HepG2 (cell line): ENCODE data around the gene ITGA6. TPM values are rescaled to one million over a fixed set of nuclear protein-coding genes. Genes with fewer than 3 reads are reported as not detected.

Experiments
- CC2D1A ChIP-seq: sonication (generic); formaldehyde crosslinking; IDR thresholded peaks from 2 replicates; pipeline ENCODE4 v1.8.1; 2023; ENCODE audit warnings: mild to moderate bottlenecking, missing genetic modification reagents
- CEBPG ChIP-seq: IDR thresholded peaks from 2 replicates; pipeline ENCODE4 v1.6.1; 2016
- CHD4 ChIP-seq: fragments of 200-600 bp; sonication (generic); IDR thresholded peaks from 2 replicates; pipeline ENCODE4 v1.7.0; 2017; ENCODE audit warnings: mild to moderate bottlenecking, low read length, borderline replicate concordance
- HNRNPUL1 ChIP-seq: fragments of 200-400 bp; formaldehyde crosslinking; IDR thresholded peaks from 2 replicates; pipeline ENCODE4 v1.6.1; 2017; ENCODE audit warnings: low read depth, mild to moderate bottlenecking, low read length, moderate library complexity
- KLF15 ChIP-seq: sonication (generic); formaldehyde crosslinking; IDR thresholded peaks from 2 replicates; pipeline ENCODE4 v1.8.1; 2023; ENCODE audit warnings: borderline replicate concordance, mild to moderate bottlenecking, inconsistent platforms, missing genetic modification reagents, mixed read lengths
- MIER2 ChIP-seq: IDR thresholded peaks from 2 replicates; pipeline ENCODE4 v1.6.1; 2016; ENCODE audit warnings: missing biosample characterization, missing genetic modification reagents
- PHF21A ChIP-seq: sonication (generic); formaldehyde crosslinking; IDR thresholded peaks from 2 replicates; pipeline ENCODE4 v1.5.0; 2020; ENCODE audit warnings: mild to moderate bottlenecking, missing genetic modification reagents
- TARDBP ChIP-seq: sonication (generic); formaldehyde crosslinking; IDR thresholded peaks from 2 replicates; pipeline ENCODE4 v1.8.0; 2022; ENCODE audit warnings: mild to moderate bottlenecking, missing genetic modification reagents
- TBX2 ChIP-seq: sonication (generic); formaldehyde crosslinking; IDR thresholded peaks from 2 replicates; pipeline ENCODE4 v1.5.0; 2020; ENCODE audit warnings: missing genetic modification reagents, mild to moderate bottlenecking, borderline replicate concordance
- THYN1 ChIP-seq: sonication (generic); formaldehyde crosslinking; IDR thresholded peaks from 2 replicates; pipeline ENCODE4 v1.8.1; 2023; ENCODE audit warnings: low read depth, mild to moderate bottlenecking, moderate library complexity, missing genetic modification reagents, borderline replicate concordance
- ZFP41 ChIP-seq: sonication (generic); formaldehyde crosslinking; IDR thresholded peaks from 2 replicates; pipeline ENCODE4 v1.4.0; 2020; ENCODE audit warnings: mild to moderate bottlenecking, missing genetic modification reagents, borderline replicate concordance
- ZMYM3 ChIP-seq: sonication (generic); formaldehyde crosslinking; IDR thresholded peaks from 2 replicates; pipeline ENCODE4 v1.5.1; 2020; ENCODE audit warnings: mild to moderate bottlenecking, missing genetic modification reagents
- ZNF253 ChIP-seq: sonication (generic); formaldehyde crosslinking; IDR thresholded peaks from 2 replicates; pipeline ENCODE4 v1.8.0; 2022; ENCODE audit warnings: mild to moderate bottlenecking, missing genetic modification reagents, borderline replicate concordance
- ZNF260 ChIP-seq: sonication (generic); formaldehyde crosslinking; IDR thresholded peaks from 2 replicates; pipeline ENCODE4 v1.4.0; 2020; ENCODE audit warnings: missing genetic modification reagents, low read depth, mild to moderate bottlenecking, borderline replicate concordance
- ZNF33A ChIP-seq: sonication (generic); formaldehyde crosslinking; IDR thresholded peaks from 2 replicates; pipeline ENCODE4 v1.5.1; 2020; ENCODE audit warnings: missing genetic modification reagents, mild to moderate bottlenecking, moderate library complexity, borderline replicate concordance
- ZNF660 ChIP-seq: sonication (generic); formaldehyde crosslinking; IDR thresholded peaks from 2 replicates; pipeline ENCODE4 v1.5.1; 2020; ENCODE audit warnings: mild to moderate bottlenecking, low read depth, missing genetic modification reagents, borderline replicate concordance
- ZSCAN9 ChIP-seq: IDR thresholded peaks from 2 replicates; pipeline ENCODE4 v1.6.1; 2016; ENCODE audit warnings: borderline replicate concordance
- polyA plus RNA-seq, 8 experiments: library from polyadenylated mRNA; depleted of rRNA in 3 of 8; stranded (reverse) in 7 of 8; unstranded in 1 of 8; fragments of >200 nt; fragmentation: Illumina TruSeq in 4 of 8; extraction: Trizol in 4 of 8; gene quantifications; 2 replicates each; pipeline versions ENCODE4 v1.2.1 to v1.2.3, GENCODE V29; 2011 to 2016; ENCODE audit warnings: low read depth in 4 of 8, missing spikeins in 1 of 8, mixed read lengths in 1 of 8; ENCODE audit not compliant: insufficient read depth in 1 of 8
- total RNA-seq, 5 experiments: library from RNA; depleted of rRNA; stranded (reverse); fragments of >200 nt; fragmentation: Illumina TruSeq; extraction: Trizol; gene quantifications; 2 replicates each; pipeline ENCODE4 v1.2.3, GENCODE V29; 2016; ENCODE audit warnings: low read depth in 1 of 5
- TF ChIP-seq, protein P1 (sequence below): IDR thresholded peaks from 2 replicates; pipeline ENCODE4 v1.6.1; 2016
- TF ChIP-seq, protein P2 (sequence below): sonication (generic); formaldehyde crosslinking; IDR thresholded peaks from 2 replicates; pipeline ENCODE4 v1.4.0; 2020; ENCODE audit warnings: low read depth, mild to moderate bottlenecking, missing genetic modification reagents
- TF ChIP-seq, protein P3 (sequence below): sonication (generic); formaldehyde crosslinking; IDR thresholded peaks from 2 replicates; pipeline ENCODE4 v1.4.0; 2020; ENCODE audit warnings: mild to moderate bottlenecking, missing genetic modification reagents
- TF ChIP-seq, protein P4 (sequence below): sonication (generic); formaldehyde crosslinking; IDR thresholded peaks from 2 replicates; pipeline ENCODE4 v1.8.0; 2022; ENCODE audit warnings: mild to moderate bottlenecking, missing genetic modification reagents, moderate library complexity
- TF ChIP-seq, protein P5 (sequence below): sonication (generic); formaldehyde crosslinking; IDR thresholded peaks from 2 replicates; pipeline ENCODE4 v1.5.1; 2020; ENCODE audit warnings: missing genetic modification reagents, mild to moderate bottlenecking, borderline replicate concordance

ITGA6 gene
- total and polyA plus RNA-seq, 2 of the 13 experiments (the other 11 are each of a cell fraction or from before 2014, with no cell fraction given): 24.0 to 92.5 TPM

DNA sequence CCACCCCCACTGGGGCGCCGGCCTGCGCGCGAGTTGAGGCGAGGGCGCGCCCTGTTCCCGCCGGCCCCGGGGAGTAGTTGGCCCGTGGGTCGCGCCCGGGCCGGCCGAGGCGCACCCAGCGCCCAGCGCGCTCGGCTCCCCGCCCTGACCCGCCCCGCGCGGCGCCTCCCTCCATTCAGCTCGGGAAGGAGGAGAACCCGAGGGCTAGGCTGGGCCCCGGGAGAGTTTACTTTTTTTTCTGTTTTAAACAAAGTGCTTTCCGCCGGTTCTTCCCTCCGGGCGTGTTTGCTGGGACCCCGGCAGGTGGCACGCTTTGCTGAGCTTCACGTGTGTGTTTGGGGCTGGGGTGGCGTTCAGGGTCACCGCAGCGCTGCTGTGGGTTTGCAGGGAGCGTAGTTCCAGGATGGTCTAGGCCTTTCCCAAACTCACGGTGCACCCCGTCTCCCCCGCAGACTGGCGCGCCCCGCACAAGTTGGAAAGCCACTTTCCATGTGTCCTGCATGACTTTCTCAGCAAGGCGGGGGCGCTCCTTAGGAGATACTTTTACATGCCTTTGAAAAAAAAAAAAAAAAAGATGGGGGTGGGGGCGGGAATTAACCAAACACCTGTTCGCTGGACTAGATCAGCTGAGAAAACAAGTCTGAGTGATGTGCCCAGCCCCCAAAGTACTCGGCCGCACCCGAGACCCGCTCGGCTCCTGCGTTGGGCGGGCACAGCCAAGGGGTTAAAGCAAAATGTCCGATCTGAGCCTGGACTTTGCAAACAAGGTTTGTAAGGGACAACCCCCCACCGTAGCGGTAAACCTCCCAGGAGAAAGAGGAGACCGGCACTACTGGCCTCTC, 825 bp downstream of the ITGA6 start (continued):
- TF ChIP-seq THYN1 (CRISPR knock-in tag) (no peak), ZFP41 (CRISPR knock-in tag) (no peak), CHD4 (no peak; the same call in none of the 2 replicates), PHF21A (CRISPR knock-in tag) (peak; percentile 85), HNRNPUL1 (no peak), KLF15 (CRISPR knock-in tag) (peak; percentile 79), MIER2 (CRISPR knock-in tag) (no peak), ZNF33A (CRISPR knock-in tag) (no peak), CC2D1A (CRISPR knock-in tag) (no peak), TARDBP (CRISPR knock-in tag) (no peak; the same call in 1 of the 2 replicates), ZMYM3 (CRISPR knock-in tag) (0 out of 2 replicates have a peak, but pooled peaks have one; percentile 26), TBX2 (no peak; the same call in 1 of the 2 replicates), CEBPG (CRISPR knock-in tag) (no peak), ZNF253 (CRISPR knock-in tag) (no peak), ZNF660 (CRISPR knock-in tag) (no peak), ZNF260 (CRISPR knock-in tag) (no peak), ZSCAN9 (CRISPR knock-in tag) (no peak; the same call in 1 of the 2 replicates)
- TF ChIP-seq, protein P1, sequence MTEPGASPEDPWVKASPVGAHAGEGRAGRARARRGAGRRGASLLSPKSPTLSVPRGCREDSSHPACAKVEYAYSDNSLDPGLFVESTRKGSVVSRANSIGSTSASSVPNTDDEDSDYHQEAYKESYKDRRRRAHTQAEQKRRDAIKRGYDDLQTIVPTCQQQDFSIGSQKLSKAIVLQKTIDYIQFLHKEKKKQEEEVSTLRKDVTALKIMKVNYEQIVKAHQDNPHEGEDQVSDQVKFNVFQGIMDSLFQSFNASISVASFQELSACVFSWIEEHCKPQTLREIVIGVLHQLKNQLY (CRISPR knock-in tag): no peak
- TF ChIP-seq, protein P2, sequence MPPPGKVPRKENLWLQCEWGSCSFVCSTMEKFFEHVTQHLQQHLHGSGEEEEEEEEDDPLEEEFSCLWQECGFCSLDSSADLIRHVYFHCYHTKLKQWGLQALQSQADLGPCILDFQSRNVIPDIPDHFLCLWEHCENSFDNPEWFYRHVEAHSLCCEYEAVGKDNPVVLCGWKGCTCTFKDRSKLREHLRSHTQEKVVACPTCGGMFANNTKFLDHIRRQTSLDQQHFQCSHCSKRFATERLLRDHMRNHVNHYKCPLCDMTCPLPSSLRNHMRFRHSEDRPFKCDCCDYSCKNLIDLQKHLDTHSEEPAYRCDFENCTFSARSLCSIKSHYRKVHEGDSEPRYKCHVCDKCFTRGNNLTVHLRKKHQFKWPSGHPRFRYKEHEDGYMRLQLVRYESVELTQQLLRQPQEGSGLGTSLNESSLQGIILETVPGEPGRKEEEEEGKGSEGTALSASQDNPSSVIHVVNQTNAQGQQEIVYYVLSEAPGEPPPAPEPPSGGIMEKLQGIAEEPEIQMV (CRISPR knock-in tag): no peak
- TF ChIP-seq, protein P3, sequence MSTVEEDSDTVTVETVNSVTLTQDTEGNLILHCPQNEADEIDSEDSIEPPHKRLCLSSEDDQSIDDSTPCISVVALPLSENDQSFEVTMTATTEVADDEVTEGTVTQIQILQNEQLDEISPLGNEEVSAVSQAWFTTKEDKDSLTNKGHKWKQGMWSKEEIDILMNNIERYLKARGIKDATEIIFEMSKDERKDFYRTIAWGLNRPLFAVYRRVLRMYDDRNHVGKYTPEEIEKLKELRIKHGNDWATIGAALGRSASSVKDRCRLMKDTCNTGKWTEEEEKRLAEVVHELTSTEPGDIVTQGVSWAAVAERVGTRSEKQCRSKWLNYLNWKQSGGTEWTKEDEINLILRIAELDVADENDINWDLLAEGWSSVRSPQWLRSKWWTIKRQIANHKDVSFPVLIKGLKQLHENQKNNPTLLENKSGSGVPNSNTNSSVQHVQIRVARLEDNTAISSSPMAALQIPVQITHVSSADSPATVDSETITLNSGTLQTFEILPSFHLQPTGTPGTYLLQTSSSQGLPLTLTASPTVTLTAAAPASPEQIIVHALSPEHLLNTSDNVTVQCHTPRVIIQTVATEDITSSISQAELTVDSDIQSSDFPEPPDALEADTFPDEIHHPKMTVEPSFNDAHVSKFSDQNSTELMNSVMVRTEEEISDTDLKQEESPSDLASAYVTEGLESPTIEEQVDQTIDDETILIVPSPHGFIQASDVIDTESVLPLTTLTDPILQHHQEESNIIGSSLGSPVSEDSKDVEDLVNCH (CRISPR knock-in tag): no peak
- TF ChIP-seq, protein P4, sequence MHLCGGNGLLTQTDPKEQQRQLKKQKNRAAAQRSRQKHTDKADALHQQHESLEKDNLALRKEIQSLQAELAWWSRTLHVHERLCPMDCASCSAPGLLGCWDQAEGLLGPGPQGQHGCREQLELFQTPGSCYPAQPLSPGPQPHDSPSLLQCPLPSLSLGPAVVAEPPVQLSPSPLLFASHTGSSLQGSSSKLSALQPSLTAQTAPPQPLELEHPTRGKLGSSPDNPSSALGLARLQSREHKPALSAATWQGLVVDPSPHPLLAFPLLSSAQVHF: no peak
- TF ChIP-seq, protein P5, sequence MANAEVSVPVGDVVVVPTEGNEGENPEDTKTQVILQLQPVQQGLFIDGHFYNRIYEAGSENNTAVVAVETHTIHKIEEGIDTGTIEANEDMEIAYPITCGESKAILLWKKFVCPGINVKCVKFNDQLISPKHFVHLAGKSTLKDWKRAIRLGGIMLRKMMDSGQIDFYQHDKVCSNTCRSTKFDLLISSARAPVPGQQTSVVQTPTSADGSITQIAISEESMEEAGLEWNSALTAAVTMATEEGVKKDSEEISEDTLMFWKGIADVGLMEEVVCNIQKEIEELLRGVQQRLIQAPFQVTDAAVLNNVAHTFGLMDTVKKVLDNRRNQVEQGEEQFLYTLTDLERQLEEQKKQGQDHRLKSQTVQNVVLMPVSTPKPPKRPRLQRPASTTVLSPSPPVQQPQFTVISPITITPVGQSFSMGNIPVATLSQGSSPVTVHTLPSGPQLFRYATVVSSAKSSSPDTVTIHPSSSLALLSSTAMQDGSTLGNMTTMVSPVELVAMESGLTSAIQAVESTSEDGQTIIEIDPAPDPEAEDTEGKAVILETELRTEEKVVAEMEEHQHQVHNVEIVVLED (CRISPR knock-in tag): 0 out of 2 replicates have a peak, but pooled peaks have one; percentile 42
